ENCODE measurements around the gene ADIPOR2.
"Not testable (repeated sequence)": the region's sequence is repeated elsewhere in the genome, so short reads cannot be mapped to it uniquely, and the experiment has no call there.

The ADIPOR2 gene

DNA sequence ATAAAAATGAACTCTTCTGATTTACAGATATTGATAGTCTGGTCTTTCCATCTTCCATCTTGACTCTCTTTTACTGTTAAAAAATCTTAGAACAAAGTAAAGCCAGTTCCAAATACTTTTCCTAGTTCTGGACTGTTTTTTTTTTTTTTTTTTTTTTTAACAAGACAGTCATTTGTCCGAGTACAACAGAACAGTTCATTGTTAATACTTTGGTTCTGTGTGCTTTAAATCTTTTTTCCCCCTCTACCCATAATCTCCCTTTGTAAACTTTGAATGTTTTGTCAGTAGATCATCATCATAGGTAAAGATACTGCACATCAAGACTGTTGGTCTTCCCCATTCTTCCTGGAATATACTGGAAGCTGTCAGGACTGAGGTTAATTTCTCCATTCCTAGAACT is 38.0 kb downstream of the ADIPOR2 start:
- no peak for DNase-seq (ENCODE audit: low read depth)
- TF ChIP-seq, protein P1, sequence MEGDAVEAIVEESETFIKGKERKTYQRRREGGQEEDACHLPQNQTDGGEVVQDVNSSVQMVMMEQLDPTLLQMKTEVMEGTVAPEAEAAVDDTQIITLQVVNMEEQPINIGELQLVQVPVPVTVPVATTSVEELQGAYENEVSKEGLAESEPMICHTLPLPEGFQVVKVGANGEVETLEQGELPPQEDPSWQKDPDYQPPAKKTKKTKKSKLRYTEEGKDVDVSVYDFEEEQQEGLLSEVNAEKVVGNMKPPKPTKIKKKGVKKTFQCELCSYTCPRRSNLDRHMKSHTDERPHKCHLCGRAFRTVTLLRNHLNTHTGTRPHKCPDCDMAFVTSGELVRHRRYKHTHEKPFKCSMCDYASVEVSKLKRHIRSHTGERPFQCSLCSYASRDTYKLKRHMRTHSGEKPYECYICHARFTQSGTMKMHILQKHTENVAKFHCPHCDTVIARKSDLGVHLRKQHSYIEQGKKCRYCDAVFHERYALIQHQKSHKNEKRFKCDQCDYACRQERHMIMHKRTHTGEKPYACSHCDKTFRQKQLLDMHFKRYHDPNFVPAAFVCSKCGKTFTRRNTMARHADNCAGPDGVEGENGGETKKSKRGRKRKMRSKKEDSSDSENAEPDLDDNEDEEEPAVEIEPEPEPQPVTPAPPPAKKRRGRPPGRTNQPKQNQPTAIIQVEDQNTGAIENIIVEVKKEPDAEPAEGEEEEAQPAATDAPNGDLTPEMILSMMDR (IDR thresholded peaks at IDR 0.05; ENCODE audit: low read length, missing control alignments) = no peak
- no peak overlapping the region for H3K4me3 ChIP-seq (replicated peaks; ENCODE audit: low read depth, low read length)

DNA sequence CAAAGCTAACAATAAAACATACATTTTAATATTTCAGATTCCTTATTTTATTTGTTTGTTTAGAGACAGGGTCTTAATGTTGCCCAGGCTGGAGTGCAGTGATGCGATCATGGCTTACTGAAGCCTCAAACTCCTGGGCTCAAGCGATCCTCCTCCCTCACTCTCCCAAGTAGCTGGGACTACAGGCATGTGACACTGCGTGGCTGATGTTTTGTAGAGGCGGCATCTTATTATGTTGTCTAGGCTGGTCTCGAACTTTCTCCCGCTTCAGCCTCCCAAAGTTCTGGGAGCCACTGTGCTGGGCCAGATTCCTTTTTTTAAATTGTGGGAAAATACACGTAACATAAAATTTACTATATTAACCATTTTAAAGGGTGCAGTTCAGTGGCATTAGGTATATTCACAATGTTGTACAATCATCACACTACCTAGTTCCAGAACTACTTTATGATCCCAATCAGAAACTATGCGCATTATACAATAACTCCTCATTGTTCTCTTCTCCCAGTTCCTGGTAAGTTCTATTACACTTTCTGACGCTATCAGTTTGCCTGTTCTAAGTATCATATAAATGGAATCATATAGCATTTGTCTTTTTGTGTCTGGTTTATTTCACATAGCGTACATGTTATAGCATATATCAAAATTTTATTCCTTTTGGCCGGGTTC is 40.3 kb downstream of the ADIPOR2 start:
- TF ChIP-seq, protein P1 (IDR thresholded peaks at IDR 0.05; ENCODE audit: low read length, missing control alignments) = no peak
- DNase-seq (ENCODE audit: low read depth) = no peak
- H3K4me3 ChIP-seq (replicated peaks; ENCODE audit: low read depth, low read length) = no peak overlapping the region

DNA sequence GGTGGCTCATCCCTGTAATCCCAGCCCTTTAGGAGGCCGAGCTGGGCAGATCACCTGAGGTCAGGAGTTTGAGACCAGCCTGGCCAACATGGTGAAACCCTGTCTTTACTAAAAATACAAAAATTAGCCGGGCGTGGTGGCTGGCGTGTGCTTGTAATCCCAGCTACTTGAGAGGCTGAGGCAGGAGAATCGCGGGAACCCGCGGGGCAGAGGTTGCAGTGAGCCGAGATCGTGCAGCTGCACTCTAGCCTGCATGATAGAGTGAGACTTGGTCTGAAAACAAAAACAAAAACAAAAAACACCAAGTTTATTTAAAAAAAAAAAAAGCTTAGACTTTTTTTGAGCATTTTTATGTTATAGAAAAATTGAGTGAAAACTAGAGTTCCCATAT is 40.8 kb downstream of the ADIPOR2 start:
- not testable (repeated sequence) for H3K4me3 ChIP-seq (replicated peaks; ENCODE audit: low read depth, low read length); DNase-seq (ENCODE audit: low read depth)

DNA sequence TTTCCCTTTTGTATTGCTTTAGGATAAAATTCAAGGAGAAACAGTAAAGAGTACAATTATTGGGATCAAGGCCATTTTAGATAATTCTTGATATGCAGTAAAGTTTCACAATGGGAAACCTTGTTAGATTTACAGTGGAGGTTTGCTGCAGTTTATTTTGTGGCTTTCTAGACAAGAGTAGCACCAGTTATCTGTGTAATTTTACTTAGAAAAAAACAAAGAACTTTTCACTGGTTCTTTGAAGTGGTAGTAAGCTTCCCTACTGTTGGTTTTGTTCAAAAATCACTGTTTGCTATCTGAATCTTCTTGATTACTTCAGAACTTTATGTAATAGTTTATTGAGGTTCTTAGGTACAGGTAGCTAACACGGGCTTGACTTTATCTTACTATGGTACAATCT is 42.0 kb downstream of the ADIPOR2 start:
- H3K4me3 ChIP-seq (replicated peaks; ENCODE audit: low read depth, low read length) = no peak overlapping the region
- TF ChIP-seq, protein P1 (IDR thresholded peaks at IDR 0.05; ENCODE audit: low read length, missing control alignments) = no peak
- DNase-seq (ENCODE audit: low read depth) = no peak

DNA sequence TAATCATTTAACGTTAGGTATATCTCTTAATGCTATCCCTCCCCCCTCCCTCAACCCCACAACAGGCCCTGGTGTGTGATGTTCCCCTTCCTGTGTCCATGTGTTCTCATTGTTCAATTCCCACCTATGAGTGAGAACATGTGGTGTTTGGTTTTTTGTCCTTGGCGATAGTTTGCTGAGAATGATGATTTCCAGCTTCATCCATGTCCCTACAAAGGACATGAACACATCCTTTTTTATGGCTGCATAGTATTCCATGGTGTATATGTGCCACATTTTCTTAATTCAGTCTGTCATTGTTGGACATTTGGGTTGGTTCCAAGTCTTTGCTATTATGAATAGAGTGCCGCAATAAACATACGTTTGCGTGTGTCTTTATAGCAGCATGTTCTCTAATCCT is 42.8 kb downstream of the ADIPOR2 start:
- not testable (repeated sequence) for H3K4me3 ChIP-seq (replicated peaks; ENCODE audit: low read depth, low read length); DNase-seq (ENCODE audit: low read depth)

DNA sequence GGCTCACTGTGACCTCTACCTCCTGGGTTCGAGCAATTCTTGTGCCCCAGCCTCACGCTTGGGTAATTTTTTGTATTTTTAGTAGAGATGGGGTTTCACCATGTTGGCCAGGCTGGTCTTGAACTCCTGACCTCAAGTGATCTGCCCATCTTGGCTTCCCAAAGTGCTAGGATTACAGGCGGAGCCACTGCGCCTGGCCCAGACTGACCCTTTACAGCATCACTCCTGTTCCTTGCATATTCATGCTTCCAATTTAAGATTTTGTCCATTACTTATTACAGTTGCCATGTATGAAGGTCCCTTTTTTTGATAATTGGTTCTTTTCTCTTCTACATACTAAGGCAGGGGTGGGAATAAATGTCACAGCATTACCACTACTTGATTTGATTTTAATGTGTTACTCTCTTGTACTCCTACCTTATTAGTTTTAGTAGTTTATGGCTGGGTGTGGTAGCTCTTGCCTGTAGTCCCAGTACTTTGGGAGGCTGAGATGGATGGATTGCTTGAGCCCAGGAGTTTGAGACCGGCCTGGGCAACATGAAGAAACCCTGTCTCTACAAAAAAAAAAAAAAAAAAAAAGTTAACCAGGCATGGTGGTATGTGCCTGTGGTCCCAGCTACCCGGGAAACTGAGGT is 46.9 kb downstream of the ADIPOR2 start:
- TF ChIP-seq, protein P1 (IDR thresholded peaks at IDR 0.05; ENCODE audit: low read length, missing control alignments) = no peak
- no peak overlapping the region for H3K4me3 ChIP-seq (replicated peaks; ENCODE audit: low read depth, low read length)
- DNase-seq (ENCODE audit: low read depth) = no peak

DNA sequence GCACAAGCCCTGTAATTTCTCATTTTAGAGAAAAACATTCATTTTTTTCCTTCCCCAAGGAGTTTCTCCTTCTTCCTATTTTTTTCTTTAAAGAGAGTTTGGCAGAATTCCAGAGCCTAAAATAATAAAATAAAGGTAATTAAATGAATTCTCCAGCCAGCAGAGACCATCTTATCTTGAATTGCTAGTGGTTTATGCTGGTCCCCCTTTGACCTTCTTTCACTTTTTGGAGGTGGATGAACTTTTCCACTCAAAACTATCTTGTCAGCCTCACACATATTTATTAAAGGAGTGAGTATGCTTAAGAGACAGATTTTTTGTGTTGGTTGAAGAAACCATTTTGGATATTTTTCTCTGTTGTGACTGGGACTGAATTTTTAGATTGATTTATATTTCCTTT is 47.6 kb downstream of the ADIPOR2 start:
- H3K4me3 ChIP-seq (replicated peaks; ENCODE audit: low read depth, low read length) = no peak overlapping the region
- no peak for DNase-seq (ENCODE audit: low read depth)
- TF ChIP-seq, protein P1 (IDR thresholded peaks at IDR 0.05; ENCODE audit: low read length, missing control alignments) = no peak

DNA sequence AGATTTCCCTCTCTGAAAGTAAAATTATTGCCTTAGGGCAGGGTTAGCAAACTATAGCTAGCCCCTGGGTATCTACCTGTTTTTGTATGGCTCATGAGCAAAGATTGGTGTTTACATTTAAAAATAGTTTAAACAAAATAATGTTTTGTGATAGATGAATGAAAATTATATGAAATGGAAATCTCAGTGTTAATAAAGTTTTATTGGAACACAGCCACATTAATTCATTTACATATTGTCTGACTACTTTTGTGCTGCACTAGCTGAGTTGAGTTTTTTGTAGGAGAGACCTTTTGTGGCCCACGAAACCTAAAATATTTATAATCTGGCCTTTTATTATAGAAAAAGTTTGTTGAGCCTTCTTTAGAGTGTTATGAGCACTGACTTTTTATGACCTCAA is 48.5 kb downstream of the ADIPOR2 start:
- no peak overlapping the region for H3K4me3 ChIP-seq (replicated peaks; ENCODE audit: low read depth, low read length)
- no peak for DNase-seq (ENCODE audit: low read depth)
- TF ChIP-seq, protein P1 (IDR thresholded peaks at IDR 0.05; ENCODE audit: low read length, missing control alignments) = no peak
